ENCODE results near the gene DNAJC3.
"Not testable (repeated sequence)": the region's sequence is repeated elsewhere in the genome, so short reads cannot be mapped to it uniquely, and the experiment has no call there.

DNAJC3 gene

DNA sequence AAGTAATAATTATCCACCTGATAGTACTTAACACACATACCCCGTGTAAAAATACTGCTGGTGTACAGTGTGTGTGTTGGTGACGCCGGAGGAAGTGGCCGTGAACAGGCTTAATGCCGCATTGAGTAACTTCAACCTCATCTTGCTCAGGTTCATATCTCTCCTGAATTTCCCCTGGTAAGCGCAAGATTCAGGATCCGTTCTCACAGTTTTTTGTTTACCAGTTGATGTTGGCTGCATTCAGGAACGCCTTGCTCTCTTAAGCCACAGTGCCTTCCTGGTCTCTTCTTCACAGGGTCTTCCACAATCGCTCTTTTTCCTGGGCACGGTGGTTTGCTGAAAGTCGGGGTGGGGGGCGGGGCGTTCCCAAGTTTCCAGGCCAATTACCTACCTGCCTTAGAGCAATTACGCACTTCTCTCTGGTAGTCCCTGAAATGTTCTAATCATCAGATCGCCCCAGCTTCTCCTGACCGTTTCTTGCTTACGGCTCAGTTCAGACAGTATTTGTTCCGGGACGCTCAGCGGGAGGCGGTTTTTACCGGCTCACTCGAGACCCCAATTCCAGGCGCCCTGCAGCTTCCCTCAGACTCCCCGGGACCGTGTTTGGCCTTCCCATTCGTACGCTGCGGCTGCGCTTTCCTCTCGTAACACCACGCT is 706 bp upstream of the DNAJC3 start:
- DNase-seq: no peak

GRCh38 chr13:95677564-95678266 is 776 bp downstream of the DNAJC3 start:
- DNase-seq: peak; percentile 46

DNA sequence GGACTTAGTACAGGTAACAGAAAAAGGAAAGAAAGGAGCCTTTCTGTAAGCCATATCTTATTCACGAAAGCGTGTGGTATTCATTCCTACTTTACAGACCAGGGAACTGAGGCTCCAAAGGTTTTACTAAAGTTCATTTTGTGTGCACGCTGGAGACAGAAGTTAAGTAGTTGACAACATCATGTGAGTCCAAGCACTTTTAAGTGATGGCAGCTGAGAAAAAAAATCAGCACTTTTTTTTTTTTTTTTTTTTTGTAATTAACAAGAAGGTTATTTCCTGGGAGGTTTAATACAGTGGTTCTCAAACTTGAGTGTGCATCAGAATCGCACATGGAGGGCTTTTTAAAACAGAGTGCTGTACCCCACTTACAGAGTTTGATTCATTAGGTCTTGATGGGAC is 2.0 kb downstream of the DNAJC3 start:
- no peak for DNase-seq

DNA sequence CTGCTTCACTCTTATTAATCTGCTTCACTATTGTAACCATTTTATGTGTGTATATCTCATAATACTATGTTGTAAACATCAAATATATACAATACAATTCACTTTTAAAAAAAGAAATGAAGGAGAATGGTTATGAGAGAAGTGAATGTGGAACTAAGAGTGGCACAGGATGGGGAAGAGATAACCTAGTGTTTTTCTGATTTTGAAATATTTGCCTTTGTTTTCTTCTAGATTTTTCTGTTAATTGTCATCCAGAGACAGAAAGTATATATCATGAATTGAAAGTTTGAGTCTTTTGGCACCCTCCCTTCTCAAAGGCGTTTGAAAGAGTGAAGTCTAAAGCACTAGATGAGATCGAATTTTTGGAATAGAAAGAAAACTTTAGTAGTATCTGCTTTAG is 2.8 kb downstream of the DNAJC3 start:
- no peak for DNase-seq

DNA sequence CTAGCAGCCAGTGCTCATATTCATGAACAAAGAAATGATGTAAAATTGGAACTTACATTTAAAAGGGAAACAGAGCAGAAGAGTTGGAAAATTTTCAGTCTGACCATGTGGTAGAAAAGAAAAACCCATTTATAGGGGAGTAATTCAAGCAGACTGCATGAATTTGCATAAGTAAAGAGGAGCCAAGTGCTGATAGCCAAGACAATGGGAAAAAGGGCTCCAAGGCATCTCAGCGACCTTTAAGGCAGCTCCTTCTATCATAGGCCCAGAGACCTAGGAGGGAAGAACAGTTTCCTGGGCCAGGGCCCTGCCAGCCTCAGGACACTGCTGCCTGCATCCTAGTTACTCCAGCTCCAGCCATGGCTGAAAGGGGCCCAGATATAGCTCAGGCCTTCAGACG is 7.5 kb downstream of the DNAJC3 start:
- no peak for DNase-seq

DNA sequence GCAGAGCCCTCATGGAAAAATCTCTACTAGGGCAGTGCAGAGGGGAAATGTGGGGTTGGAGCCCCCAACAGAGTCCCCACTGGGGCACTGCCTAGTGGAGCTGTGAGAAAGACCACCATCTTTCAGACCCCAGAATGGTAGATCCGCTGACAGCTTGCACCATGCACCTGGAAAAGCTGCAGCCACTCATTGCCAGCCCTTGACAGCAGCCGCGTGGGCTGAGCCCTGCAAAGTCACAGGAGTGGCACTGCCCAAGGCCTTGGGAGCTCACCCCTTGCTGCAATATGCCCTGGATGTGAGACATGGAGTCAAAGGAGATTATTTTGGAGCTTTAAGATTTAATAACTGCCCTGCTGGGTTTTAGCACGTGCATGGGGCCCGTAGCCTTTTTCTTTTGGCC is 8.0 kb downstream of the DNAJC3 start:
- DNase-seq: not testable (repeated sequence)

- no peak for DNase-seq
Observed at GRCh38 chr13:95689582-95689926, 12.6 kb downstream of the DNAJC3 start.

GRCh38 chr13:95690986-95691385 is 14.0 kb downstream of the DNAJC3 start:
- not testable (repeated sequence) for DNase-seq

DNA sequence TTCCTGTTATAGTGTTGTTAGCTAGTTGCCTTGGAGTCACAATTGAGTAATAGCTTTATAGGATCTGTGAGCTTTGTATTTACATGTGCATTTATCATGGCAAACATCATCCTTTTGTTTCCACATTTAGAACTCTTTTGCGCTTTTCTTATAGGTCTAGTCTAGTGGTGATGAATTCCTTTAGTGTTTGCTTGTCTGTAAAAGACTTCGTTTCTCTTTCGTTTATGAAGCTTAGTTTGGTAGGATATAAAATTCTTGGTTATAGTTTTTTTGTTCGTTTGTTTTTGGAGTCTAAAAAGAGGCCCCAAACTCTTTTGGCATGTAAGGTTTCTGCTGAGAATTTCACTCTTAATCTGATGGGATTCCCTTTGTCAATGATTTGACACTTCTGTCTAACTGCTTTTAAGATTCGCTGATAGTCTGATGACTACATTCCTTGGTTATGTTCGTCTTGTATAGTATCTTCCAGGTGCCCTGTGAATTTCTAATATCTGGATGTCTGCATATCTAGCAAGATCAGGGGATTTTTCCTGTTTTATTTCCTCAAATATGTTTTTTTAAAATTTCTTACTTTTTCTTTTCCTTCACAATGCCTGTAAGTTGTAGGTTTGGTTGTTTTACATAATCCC is 20.2 kb downstream of the DNAJC3 start:
- no peak for DNase-seq

GRCh38 chr13:95698047-95698749 is 21.3 kb downstream of the DNAJC3 start:
- DNase-seq: no peak

GRCh38 chr13:95703576-95703975 is 26.6 kb downstream of the DNAJC3 start:
- DNase-seq: peak; percentile 22

GRCh38 chr13:95704510-95704909 is 27.6 kb downstream of the DNAJC3 start:
- no peak for DNase-seq

DNA sequence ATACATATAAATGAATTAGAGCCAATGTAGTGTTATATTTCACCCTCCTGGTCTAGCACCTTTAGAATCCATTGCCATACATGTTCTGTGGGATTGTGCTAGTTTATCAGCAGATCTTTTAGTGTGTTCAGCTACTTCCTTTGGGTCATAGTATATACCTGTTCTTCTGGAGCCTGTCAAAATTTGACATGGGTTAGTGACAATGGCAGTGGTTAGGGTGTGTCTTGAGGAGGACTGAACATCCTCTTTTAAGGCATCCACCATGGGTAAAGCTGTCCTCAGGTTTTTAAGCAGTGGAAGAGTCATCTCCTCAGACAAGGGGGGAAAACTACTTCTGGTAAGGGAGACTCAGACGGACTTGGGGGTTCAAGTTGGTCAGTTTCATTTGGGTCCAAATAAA is 29.4 kb downstream of the DNAJC3 start:
- no peak for DNase-seq

DNA sequence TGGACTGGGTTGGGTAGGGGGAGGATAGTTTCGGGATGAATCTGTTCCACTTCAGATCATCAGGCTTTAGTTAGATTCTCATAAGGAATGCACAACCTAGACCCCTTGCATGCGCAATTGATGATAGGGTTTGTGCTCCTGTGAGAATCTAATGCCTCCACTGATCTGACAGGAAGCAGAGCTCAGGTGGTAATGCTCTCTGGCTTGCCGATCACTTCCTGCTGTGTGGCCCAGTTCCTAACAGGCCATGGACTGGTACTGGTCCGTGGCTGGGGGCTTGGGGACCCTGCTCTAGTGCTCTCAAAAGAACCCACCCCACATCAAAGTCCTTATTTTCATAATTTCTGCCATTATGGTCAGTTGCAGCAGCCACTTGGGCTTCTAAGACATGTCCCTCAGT is 30.1 kb downstream of the DNAJC3 start:
- DNase-seq: no peak

GRCh38 chr13:95707442-95708390 is 30.8 kb downstream of the DNAJC3 start:
- no peak for DNase-seq

GRCh38 chr13:95708391-95708774 is 31.4 kb downstream of the DNAJC3 start:
- DNase-seq: no peak

- no peak for DNase-seq
Observed at GRCh38 chr13:95708811-95709500, 32.0 kb downstream of the DNAJC3 start.

- peak; percentile 66 for DNase-seq
Observed at GRCh38 chr13:95710313-95710712, 33.4 kb downstream of the DNAJC3 start.

GRCh38 chr13:95712846-95713245 is 35.9 kb downstream of the DNAJC3 start:
- not testable (repeated sequence) for DNase-seq

GRCh38 chr13:95713651-95714050 is 36.7 kb downstream of the DNAJC3 start:
- DNase-seq: peak; percentile 20

- peak; percentile 76 for DNase-seq
Observed at GRCh38 chr13:95714142-95714832, 37.3 kb downstream of the DNAJC3 start.
